D721Med (cell line): ENCODE data around the gene HDDC2.

Experiments
- DNase-seq: peaks from one replicate; pipeline ENCODE4 v3.0.0; 2011; ENCODE audit warnings: low spot score; ENCODE audit not compliant: insufficient read length
- FAIRE-seq: peaks from 2 replicates; lab custom pipeline; 2011; peaks lifted over from hg19 to GRCh38; lab: Jason Lieb, UNC
- CTCF ChIP-seq: IDR thresholded peaks from 2 replicates; pipeline ENCODE4 v1.5.1; 2012; ENCODE audit warnings: mild to moderate bottlenecking, control low read depth; ENCODE audit not compliant: insufficient read depth; ENCODE audit errors: missing control alignments

HDDC2 gene

GRCh38 chr6:125245523-125246264, 56.1 kb downstream of the HDDC2 start:
- FAIRE-seq (no peak), DNase-seq (no peak)
- no peak for TF ChIP-seq CTCF

GRCh38 chr6:125245109-125245508, 56.7 kb downstream of the HDDC2 start:
- no peak for FAIRE-seq
- no peak for TF ChIP-seq CTCF
- DNase-seq = no peak

- no peak for TF ChIP-seq CTCF
- DNase-seq (no peak), FAIRE-seq (no peak)
These were observed 64.0 kb downstream of the HDDC2 start for GRCh38 chr6:125237764-125238163.

- DNase-seq = no peak
- FAIRE-seq = no peak
These were observed 65.0 kb downstream of the HDDC2 start for GRCh38 chr6:125236536-125237327.

GRCh38 chr6:125233202-125233601, 68.6 kb downstream of the HDDC2 start:
- no peak for TF ChIP-seq CTCF
- no peak for DNase-seq
- FAIRE-seq = no peak

More at GRCh38 chr6:125236536-125237327, 65.0 kb downstream of the HDDC2 start:
- TF ChIP-seq CTCF = no peak

GRCh38 chr6:125232466-125232865, 69.3 kb downstream of the HDDC2 start:
- FAIRE-seq (no peak), DNase-seq (no peak)
- no peak for TF ChIP-seq CTCF
